Lower leg skin (tissue), 3 donors: ENCODE measurements around the gene NAV2.

ENCODE experiments used
- POLR2A ChIP-seq, 2 donors: fragments of 450-650 bp; IDR thresholded peaks; one replicate each; pipeline ENCODE4 v1.6.1; 2016 to 2017; ENCODE audit warnings: antibody characterized with exemption in 2 of 2, mild to moderate bottlenecking in 1 of 2, moderate library complexity in 1 of 2
- TF ChIP-seq, protein P1 (sequence below), 3 donors: fragments of 450-650 bp; IDR thresholded peaks; one replicate each; pipeline ENCODE4 v1.5.1; 2016; ENCODE audit warnings: antibody characterized with exemption in 3 of 3, mild to moderate bottlenecking in 3 of 3, moderate library complexity in 2 of 3

DNA sequence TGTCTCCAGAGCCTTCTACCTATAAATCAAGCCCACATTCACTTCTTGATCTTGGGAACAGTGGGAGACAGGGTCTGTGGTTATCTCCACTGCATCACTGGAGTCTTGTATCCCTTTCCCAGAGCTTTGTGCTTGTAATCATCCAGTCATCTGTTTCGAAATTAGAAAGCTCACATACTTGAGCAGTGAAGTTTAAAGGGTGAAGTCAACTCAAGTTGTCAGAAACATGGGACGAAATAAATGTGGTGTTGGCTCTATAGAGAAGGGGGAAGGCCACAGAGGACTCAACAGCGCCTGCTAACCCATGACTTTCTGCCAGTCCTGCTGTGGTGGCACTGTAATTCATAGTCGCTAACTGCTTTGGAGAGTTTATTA is 250.2 kb downstream of the NAV2 start:
- TF ChIP-seq, protein P1, sequence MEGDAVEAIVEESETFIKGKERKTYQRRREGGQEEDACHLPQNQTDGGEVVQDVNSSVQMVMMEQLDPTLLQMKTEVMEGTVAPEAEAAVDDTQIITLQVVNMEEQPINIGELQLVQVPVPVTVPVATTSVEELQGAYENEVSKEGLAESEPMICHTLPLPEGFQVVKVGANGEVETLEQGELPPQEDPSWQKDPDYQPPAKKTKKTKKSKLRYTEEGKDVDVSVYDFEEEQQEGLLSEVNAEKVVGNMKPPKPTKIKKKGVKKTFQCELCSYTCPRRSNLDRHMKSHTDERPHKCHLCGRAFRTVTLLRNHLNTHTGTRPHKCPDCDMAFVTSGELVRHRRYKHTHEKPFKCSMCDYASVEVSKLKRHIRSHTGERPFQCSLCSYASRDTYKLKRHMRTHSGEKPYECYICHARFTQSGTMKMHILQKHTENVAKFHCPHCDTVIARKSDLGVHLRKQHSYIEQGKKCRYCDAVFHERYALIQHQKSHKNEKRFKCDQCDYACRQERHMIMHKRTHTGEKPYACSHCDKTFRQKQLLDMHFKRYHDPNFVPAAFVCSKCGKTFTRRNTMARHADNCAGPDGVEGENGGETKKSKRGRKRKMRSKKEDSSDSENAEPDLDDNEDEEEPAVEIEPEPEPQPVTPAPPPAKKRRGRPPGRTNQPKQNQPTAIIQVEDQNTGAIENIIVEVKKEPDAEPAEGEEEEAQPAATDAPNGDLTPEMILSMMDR (IDR thresholded peaks at IDR 0.05), result no peak
- TF ChIP-seq POLR2A (IDR thresholded peaks at IDR 0.05), result no peak
